ENCODE measurements around the gene PAAF1. TPM values are rescaled to one million over a fixed set of nuclear protein-coding genes. Genes with fewer than 3 reads are reported as not detected.

PAAF1 gene
- total and polyA plus RNA-seq, 2 experiments from 2014 or later, result 13.6 to 18.1 TPM

DNA sequence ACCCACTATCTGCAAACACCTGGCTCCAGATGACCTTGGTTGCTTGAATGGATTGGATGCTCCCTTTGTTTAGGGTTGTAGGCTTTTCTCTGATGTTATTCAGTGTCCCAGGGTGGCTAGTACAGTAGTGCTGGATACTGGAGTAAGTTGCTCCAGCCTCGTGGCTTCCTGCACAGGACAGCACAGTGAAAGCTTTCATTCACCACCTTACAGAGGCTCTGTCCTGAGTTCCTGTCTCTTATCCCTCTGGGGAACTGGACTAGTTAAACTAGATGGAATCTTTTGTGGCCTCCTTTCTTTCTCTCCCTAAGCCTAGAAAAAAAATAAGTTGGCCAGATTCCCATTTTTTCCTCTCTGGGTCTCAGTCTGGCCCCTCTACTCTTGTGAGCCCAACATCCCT lies 46.5 kb upstream of the PAAF1 start (continued):
- TF ChIP-seq, protein P1, sequence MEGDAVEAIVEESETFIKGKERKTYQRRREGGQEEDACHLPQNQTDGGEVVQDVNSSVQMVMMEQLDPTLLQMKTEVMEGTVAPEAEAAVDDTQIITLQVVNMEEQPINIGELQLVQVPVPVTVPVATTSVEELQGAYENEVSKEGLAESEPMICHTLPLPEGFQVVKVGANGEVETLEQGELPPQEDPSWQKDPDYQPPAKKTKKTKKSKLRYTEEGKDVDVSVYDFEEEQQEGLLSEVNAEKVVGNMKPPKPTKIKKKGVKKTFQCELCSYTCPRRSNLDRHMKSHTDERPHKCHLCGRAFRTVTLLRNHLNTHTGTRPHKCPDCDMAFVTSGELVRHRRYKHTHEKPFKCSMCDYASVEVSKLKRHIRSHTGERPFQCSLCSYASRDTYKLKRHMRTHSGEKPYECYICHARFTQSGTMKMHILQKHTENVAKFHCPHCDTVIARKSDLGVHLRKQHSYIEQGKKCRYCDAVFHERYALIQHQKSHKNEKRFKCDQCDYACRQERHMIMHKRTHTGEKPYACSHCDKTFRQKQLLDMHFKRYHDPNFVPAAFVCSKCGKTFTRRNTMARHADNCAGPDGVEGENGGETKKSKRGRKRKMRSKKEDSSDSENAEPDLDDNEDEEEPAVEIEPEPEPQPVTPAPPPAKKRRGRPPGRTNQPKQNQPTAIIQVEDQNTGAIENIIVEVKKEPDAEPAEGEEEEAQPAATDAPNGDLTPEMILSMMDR (conservative IDR thresholded peaks at IDR 0.05; ENCODE audit: low read depth in 2 of 2), result no peak
- TF ChIP-seq JUNB (IDR thresholded peaks at IDR 0.05; ENCODE audit: unreplicated experiment), result no peak
- no peak for TF ChIP-seq ZNF114 (CRISPR knock-in tag; IDR thresholded peaks at IDR 0.05)
- no peak for TF ChIP-seq NANOG (IDR thresholded peaks at IDR 0.05; ENCODE audit: borderline replicate concordance)
- no peak for TF ChIP-seq ZNF331 (CRISPR knock-in tag; IDR thresholded peaks at IDR 0.05; ENCODE audit: low read depth)
- TF ChIP-seq, protein P2, sequence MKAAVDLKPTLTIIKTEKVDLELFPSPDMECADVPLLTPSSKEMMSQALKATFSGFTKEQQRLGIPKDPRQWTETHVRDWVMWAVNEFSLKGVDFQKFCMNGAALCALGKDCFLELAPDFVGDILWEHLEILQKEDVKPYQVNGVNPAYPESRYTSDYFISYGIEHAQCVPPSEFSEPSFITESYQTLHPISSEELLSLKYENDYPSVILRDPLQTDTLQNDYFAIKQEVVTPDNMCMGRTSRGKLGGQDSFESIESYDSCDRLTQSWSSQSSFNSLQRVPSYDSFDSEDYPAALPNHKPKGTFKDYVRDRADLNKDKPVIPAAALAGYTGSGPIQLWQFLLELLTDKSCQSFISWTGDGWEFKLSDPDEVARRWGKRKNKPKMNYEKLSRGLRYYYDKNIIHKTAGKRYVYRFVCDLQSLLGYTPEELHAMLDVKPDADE (IDR thresholded peaks at IDR 0.05), result no peak
- no peak for TF ChIP-seq POLR2AphosphoS5 (IDR thresholded peaks at IDR 0.05; ENCODE audit: low read depth)
- no peak for TF ChIP-seq STAT1 (IDR thresholded peaks at IDR 0.05; ENCODE audit: unreplicated experiment)
- TF ChIP-seq CREB1 (CRISPR knock-in tag; IDR thresholded peaks at IDR 0.05; ENCODE audit: low read depth), result no peak
- TF ChIP-seq, protein P3, sequence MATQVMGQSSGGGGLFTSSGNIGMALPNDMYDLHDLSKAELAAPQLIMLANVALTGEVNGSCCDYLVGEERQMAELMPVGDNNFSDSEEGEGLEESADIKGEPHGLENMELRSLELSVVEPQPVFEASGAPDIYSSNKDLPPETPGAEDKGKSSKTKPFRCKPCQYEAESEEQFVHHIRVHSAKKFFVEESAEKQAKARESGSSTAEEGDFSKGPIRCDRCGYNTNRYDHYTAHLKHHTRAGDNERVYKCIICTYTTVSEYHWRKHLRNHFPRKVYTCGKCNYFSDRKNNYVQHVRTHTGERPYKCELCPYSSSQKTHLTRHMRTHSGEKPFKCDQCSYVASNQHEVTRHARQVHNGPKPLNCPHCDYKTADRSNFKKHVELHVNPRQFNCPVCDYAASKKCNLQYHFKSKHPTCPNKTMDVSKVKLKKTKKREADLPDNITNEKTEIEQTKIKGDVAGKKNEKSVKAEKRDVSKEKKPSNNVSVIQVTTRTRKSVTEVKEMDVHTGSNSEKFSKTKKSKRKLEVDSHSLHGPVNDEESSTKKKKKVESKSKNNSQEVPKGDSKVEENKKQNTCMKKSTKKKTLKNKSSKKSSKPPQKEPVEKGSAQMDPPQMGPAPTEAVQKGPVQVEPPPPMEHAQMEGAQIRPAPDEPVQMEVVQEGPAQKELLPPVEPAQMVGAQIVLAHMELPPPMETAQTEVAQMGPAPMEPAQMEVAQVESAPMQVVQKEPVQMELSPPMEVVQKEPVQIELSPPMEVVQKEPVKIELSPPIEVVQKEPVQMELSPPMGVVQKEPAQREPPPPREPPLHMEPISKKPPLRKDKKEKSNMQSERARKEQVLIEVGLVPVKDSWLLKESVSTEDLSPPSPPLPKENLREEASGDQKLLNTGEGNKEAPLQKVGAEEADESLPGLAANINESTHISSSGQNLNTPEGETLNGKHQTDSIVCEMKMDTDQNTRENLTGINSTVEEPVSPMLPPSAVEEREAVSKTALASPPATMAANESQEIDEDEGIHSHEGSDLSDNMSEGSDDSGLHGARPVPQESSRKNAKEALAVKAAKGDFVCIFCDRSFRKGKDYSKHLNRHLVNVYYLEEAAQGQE (IDR thresholded peaks at IDR 0.05; ENCODE audit: unreplicated experiment), result no peak
- TF ChIP-seq EZH2phosphoT487 (IDR thresholded peaks at IDR 0.05; ENCODE audit: unreplicated experiment), result no peak
- no peak for TF ChIP-seq EZH2 (IDR thresholded peaks at IDR 0.05; ENCODE audit: low read depth, unreplicated experiment)

DNA sequence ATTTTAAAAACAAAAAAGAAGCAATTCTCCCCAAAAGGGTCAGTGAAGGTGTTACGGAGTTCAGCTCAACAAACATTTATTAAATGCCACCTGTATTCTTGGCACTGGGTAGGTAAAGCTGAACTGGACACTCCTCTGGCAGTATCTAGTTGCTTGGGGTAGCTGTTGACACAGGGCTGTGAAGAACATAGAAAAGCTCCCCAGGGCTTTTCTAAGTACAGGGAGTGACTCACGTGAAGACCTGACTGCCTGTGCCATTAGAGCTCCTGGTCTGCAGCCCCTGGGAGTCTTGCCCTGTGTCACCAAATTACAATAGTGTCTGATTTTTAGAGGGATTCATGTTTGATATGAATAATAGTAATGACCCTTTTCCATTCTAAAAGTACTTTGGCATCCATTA lies 43.7 kb upstream of the PAAF1 start:
- no peak overlapping the region for H2AFZ ChIP-seq
- ATAC-seq, result no peak
- H3K36me3 ChIP-seq (ENCODE audit: insufficient read depth), result no peaks in the 10 kb centered on the region
- no peak for DNase-seq (ENCODE audit: low spot score)
- Mint-ChIP-seq H3K36me3 (ENCODE audit: low read depth) (no peaks in the 10 kb centered on the region), H3K4me3 (no peak overlapping the region), H3K9me3 (no peaks in the 10 kb centered on the region), H3K27ac (no peak overlapping the region), H3K27me3 (ENCODE audit: insufficient read depth, low read depth, poor library complexity) (no peaks in the 10 kb centered on the region), H3K4me1 (peaks cover 2% of the 10 kb centered on the region; the same call in 2 of the 3 replicates)
- H3F3A ChIP-seq (replicated peaks; ENCODE audit: low read depth), result no peaks in the 10 kb centered on the region
- no peak overlapping the region for H3K4me3 ChIP-seq
- no peaks in the 10 kb centered on the region for H3K9me2 ChIP-seq (ENCODE audit: insufficient read depth)
- H4K20me1 ChIP-seq (replicated peaks; ENCODE audit: insufficient read depth), result no peaks in the 10 kb centered on the region
- H3K27ac ChIP-seq (ENCODE audit: low read depth), result no peak overlapping the region
- no peaks in the 10 kb centered on the region for H3K4me1 ChIP-seq (ENCODE audit: insufficient read depth)
- H3K4me2 ChIP-seq, result no peak overlapping the region
- no peaks in the 10 kb centered on the region for H3K79me2 ChIP-seq (replicated peaks; ENCODE audit: insufficient read depth)
- no peaks in the 10 kb centered on the region for H3K27me3 ChIP-seq (ENCODE audit: insufficient read depth)
- TF ChIP-seq EZH2phosphoT487 (IDR thresholded peaks at IDR 0.05; ENCODE audit: unreplicated experiment) (no peak), EZH2 (IDR thresholded peaks at IDR 0.05; ENCODE audit: low read depth, unreplicated experiment) (no peak), ZNF331 (CRISPR knock-in tag; IDR thresholded peaks at IDR 0.05; ENCODE audit: low read depth) (no peak), CREB1 (CRISPR knock-in tag; IDR thresholded peaks at IDR 0.05; ENCODE audit: low read depth) (no peak), JUNB (IDR thresholded peaks at IDR 0.05; ENCODE audit: unreplicated experiment) (no peak), NANOG (IDR thresholded peaks at IDR 0.05; ENCODE audit: borderline replicate concordance) (no peak), STAT1 (IDR thresholded peaks at IDR 0.05; ENCODE audit: unreplicated experiment) (no peak)
- TF ChIP-seq, protein P2 (IDR thresholded peaks at IDR 0.05), result no peak
- TF ChIP-seq, protein P1 (conservative IDR thresholded peaks at IDR 0.05; ENCODE audit: low read depth in 2 of 2), result no peak
- TF ChIP-seq, protein P3 (IDR thresholded peaks at IDR 0.05; ENCODE audit: unreplicated experiment), result no peak
